Renal cortex interstitium (tissue), 11 donors: ENCODE results near the gene TTBK1. TPM values are rescaled to one million over a fixed set of nuclear protein-coding genes. Genes with fewer than 3 reads are reported as not detected.
"Not testable (repeated sequence)": the region's sequence is repeated elsewhere in the genome, so short reads cannot be mapped to it uniquely, and the experiment has no call there.

Experiments used
- DNase-seq, 11 donors: peaks; one replicate each; pipeline ENCODE4 v3.0.0-alpha.2; 2013; ENCODE audit warnings: low read depth in 9 of 11, low spot score in 4 of 11; ENCODE audit errors: extremely low read depth in 1 of 11
- polyA plus RNA-seq, 3 donors: library from polyadenylated mRNA; unstranded; fragments of 120-200 nt; gene quantifications; one replicate each; pipeline ENCODE4 v1.2.1, GENCODE V29; 2013; ENCODE audit not compliant: insufficient read length in 3 of 3

Gene TTBK1
- polyA plus RNA-seq, 3 donors = 0.26 to 0.51 (median 0.29) TPM

DNA sequence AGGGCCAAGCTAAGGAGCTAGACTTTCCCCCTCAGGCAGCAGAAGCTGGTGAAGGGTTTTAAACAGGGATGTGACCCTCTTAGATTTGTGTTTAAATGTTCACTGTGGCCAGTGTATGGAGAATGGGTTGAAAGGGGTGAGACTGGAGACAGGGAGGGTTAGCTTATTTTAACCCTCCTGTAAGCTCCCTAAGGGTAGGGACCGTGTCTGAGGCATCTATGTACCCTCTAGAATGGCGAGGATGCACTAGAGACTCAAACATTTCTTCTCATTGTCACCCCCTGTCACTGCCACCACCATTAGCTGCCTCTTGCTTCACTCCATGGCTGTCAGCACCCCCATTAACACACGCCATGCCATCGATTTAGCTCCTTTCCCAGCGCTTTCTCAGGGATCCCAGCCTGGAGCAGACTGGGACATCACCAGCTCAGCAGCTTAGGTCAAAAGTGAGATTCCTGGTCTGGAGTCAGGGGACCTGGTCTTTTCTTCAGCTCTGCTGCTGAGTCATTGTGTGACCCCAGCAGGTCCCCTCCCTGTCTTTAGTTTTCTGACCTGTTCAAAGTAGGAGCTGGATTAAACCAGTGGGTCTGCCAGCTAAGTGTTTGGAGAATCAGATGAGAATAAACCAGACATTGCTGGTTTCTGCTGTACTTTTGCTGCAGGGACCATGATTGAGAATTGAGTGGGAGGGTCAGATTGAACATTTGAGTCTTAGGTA is 53.7 kb downstream of the TTBK1 start:
- no peak for DNase-seq

DNA sequence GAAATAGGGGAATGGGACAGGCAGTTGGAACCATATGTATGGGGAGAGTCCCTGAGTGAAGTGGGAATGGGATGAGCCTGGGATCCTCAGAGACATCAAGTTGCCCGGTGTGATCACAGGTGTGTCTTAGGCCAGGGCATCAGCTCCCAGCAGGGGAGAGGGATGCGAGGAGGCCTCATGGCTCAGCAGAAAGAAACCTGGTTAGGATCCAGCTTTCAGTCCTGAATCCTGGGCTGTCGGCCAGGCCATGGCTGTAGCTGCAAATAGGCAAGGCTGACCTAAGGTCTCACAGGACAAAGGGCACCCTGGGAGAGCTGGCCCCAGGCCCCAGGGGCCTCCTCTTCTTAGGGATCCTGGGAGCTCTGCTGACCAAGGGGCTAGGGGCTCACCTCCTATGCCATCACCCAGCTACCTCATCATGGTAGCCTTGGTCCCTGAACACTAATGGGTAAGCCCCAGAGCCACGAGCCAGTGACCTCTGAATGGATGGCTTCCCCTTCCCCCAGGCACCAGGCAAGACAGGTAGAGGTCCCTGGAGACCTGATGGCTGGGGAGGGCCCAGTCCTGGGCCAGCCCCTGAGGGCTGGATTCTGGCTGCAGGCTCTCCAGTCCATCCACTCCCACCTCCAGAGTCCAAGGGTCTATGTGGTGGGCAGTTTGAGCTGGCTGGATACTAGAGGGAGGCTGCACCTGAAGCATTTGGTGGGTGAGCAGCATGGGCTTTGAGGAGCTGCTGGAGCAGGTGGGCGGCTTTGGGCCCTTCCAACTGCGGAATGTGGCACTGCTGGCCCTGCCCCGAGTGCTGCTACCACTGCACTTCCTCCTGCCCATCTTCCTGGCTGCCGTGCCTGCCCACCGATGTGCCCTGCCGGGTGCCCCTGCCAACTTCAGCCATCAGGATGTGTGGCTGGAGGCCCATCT is 54.6 kb downstream of the TTBK1 start, which contains the start of gene SLC22A7:
Gene SLC22A7, plus strand, starts transcription at position 617 of the 921 bp plus-strand sequence. Its CDS starts 99 bp downstream, at position 716.
- no peak for DNase-seq

DNA sequence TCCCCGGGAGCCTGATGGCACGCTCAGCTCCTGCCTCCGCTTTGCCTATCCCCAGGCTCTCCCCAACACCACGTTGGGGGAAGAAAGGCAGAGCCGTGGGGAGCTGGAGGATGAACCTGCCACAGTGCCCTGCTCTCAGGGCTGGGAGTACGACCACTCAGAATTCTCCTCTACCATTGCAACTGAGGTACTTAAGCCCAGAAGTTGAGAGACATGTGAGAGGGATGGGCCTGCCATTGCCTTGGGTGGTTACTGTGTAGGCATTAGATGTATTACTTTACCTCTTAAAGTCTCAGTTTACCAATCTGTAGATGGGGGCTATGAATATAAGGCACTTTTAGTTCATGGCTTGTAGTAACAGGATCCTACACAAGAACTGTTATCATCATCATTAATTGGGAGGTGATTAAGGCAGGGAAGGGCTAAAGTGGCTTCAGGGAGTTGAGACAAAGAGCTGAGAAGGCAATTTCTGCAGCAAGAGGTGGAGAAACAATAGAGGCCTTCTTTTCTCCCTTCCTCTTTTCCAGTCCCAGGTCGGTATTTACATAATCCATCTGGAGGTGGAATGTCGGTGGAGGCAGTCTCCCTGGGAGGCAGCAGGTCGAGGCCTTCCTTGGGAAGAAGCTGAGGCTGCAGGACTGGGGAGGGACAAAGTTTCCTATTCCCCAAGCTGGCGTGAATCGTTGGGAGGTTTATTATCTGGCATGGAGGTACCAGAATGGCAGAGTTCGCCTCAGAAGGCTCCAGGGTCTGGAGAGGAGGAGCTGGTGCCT is 55.5 kb downstream of the TTBK1 start:
- no peak for DNase-seq

DNA sequence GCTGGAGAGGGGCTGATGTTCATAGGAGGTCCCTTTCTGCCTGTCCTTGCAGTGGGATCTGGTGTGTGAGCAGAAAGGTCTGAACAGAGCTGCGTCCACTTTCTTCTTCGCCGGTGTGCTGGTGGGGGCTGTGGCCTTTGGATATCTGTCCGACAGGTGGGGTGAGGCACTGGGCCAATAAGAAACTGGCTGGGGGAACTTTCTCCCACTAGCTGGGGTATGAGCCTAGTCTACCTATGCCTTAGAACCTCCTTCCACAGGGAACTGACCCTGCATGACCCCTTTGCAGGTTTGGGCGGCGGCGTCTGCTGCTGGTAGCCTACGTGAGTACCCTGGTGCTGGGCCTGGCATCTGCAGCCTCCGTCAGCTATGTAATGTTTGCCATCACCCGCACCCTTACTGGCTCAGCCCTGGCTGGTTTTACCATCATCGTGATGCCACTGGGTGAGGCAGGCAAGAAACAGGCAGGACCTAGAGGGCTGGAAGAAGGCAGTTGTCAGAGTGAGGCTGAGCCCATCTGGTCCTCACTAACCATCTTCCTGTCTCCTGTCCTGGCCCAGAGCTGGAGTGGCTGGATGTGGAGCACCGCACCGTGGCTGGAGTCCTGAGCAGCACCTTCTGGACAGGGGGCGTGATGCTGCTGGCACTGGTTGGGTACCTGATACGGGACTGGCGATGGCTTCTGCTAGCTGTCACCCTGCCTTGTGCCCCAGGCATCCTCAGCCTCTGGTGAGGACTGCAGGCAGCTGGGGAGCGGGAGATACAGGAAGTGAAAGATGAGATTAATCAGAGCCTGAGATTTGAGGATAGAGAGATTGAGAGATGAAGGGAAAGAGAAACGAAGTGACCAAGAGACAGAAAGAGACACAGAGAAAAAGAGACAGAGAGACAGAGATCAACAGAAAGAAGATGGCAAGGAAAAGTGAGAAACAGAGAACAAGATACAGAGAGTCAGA is 56.3 kb downstream of the TTBK1 start:
- no peak for DNase-seq

DNA sequence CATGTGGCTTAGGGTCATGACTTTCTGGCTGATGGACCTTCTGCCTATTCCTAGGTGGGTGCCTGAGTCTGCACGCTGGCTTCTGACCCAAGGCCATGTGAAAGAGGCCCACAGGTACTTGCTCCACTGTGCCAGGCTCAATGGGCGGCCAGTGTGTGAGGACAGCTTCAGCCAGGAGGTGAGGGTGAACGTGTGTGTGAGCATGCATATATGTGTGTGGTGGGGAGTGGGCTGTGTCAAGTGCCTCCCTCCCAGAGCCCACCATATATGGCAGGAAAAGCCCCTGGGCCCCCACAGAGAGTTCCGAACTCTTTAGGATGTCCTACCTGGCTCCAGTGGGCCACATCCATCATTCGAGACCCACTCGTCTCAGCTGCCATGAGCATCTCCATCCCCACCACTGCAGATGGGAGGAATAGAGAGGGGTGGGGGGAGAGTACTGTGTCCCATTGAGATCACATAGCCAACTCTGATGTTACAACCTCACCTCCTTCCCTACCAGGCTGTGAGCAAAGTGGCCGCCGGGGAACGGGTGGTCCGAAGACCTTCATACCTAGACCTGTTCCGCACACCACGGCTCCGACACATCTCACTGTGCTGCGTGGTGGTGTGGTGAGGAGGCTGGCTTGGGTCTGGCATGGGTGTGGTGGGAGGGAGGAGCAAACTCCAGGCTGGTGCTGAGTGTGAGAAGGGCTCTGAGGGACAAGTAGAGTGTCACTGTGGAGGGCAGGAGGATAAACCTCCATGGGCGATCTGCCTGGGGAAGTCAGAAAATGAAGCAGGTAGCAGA is 58.0 kb downstream of the TTBK1 start:
- DNase-seq = no peak

DNA sequence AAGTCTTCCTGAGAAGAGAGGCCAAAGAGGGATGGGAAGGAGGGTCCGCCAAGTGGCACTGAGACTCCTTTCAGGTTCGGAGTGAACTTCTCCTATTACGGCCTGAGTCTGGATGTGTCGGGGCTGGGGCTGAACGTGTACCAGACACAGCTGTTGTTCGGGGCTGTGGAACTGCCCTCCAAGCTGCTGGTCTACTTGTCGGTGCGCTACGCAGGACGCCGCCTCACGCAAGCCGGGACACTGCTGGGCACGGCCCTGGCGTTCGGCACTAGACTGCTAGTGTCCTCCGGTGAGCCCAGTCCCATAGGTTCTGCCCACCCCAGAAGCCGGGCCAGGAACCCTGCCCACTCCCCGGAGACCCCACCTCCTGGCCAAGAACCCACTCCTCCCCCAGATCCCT is 58.8 kb downstream of the TTBK1 start:
- DNase-seq = no peak

DNA sequence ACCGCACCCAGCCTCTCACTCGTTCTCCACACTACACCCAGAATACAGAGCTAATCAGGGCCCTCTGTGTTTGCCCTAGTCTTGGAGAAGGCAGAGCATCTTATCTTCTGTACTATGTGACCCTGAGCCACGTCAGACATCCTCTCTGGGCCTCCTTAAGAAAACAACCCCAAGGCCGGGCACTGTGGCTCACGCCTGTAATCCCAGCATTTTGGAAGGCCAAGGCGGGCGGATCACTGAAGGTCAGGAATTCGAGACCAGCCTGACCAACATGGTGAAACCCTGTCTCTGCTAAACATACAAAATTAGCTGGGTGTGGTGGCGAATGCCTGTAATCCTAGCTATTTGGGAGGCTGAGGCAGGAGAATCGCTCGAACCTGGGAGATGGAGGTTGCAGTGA is 59.7 kb downstream of the TTBK1 start:
- not testable (repeated sequence) for DNase-seq

DNA sequence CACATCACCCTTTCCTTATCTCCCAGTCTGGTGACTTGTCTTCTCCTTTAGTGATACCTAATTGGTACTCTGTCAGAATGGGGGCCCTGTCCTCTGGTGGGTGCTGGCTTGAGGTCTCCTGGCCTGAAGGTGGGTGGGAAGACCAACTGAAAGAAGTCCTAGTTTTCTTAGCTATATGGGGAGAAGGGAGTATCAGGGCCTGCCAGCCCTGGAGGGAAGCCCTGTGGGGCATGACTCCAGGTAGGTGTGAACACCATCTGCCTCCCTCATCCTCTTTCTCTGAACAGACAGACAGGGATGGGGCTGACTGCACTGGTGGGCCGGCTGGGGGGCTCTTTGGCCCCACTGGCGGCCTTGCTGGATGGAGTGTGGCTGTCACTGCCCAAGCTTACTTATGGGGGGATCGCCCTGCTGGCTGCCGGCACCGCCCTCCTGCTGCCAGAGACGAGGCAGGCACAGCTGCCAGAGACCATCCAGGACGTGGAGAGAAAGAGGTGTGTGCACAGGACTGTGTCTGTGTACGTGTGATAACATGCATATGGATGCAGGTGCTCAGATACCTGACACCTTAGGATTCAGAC is 60.6 kb downstream of the TTBK1 start:
- no peak for DNase-seq

DNA sequence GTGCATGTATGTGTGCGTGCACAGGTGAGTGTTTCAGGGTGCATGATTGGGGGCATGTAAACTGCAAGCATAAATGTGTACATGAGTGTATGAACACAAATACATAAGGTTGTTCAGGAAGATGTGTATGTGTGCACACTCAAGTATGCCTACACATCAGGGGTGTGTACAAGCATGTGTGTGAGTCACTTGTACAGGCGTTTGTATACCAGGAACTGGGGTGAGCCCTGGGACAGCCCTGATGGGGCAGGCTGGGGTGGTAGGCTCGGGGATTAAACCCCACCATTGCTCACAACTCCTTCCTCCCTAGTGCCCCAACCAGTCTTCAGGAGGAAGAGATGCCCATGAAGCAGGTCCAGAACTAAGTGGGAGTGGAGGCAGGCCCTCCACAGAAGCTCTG is 61.1 kb downstream of the TTBK1 start:
- no peak for DNase-seq

DNA sequence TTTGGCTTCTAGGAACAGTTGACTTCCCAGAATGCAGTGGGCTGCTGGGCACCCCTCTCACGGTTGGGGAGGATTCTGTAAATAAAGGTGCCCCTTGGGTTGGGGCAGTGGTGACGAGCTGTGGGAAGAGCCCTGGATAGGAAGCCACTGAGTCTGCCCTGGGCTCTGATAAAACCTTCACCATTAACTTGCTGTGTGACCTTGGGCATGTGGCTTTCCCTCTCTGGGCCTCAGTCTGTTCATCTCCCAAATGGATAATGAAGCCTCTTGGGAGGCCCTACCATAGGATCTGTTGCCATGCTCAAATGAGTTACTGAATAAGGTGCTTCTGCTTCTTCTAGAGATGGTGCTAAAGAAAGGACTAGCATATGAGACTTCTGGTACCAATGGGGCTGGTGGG is 61.6 kb downstream of the TTBK1 start:
- no peak for DNase-seq

DNA sequence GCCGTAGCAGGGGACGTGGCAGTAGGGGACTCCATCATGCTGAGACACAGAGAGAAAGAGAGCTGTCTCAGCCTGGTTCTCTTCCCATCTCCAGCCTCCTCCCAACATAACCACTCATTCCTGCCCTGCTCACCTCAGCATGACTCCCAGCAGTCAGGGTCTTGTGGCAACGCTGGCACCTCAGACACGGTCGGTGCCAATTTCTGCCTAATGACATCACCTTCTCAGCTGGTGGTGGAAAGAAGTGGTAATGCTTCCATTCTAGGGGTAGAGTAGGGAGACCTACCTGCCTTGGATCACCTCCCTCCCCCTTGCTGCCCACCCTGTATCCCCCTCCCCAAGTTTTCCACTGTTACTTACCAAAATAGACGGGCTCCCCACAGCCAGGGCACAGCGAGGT is 62.8 kb downstream of the TTBK1 start:
- DNase-seq = no peak

DNA sequence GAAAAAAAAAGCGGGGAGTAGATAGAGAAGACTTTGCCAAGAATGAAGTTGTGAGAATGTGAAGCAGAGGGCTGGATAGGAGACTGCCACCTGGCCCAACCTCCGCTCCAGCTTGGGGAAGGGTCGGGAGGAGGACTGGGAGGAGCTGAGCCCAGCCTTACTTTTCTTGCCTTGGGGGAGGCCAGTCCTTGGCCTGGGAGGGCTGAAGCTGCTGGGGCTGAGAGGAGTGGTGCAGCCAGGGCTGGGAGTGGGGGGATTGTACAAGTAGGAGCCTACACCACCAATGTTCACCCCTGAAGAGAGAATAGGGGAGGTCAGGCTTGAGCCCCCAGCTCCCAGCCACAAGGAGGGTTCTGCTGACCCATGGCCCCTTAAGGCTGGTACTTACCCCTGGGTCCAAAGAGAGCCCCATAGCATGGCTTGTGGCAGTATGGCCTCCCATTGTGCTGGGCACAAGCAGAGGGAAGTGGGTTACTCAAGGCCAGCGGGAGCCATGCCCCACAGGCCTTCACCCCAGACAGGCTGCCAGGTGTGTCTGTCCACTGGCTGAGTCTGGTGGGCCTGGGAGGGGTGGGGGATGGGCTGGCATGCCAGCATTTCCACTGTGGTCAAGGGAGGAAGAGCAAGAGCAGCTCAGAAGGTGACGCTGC is 64.3 kb downstream of the TTBK1 start:
- DNase-seq = no peak

DNA sequence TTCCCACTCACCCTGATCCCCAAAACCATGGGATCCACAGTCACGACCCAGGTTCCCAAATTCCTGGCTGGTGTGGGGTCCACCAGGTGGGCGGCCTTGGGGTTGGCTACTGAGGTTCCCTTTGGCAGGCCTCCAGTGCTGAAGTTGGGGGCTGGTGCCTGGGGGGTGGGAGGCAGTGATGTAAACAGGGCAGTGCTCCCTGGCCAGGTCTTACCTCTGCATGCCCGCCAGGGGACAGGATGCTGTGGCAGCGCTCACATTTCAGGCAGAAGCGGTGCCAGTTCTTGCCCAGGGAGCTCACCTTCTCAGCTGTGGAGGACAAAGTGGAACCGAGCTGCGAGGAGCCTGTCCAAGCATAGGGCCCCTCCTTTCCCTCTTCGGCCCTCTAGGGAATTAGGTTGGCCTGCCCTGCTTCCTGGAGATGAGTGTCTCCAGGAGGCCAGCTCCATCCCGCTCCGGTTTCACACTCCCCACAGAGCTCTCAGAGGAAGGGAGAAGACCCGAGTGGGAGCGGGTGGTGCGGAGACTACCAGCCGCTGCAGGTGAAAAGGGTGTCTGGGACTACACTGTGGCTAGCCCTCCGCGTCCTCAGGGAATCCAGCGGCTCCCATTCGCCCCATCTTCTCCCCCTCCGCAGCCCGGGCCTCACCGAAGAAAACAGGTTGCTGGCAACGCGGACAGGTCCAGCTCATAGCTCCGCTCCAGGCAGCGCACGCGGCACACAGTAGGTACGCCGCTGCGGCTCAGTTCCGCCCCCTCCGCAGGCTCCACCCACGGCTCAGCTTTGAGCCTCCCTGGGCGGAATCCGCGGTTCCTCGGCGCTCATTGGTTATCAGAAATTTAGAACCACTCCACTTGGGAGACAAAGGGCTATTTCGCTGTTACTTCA is 65.1 kb downstream of the TTBK1 start, which contains the start of gene CRIP3:
Gene CRIP3, minus strand, starts transcription at position 726 of the 889 bp plus-strand sequence. Its CDS starts 34 bp downstream, at position 692.
- DNase-seq = peak in 3 of 11 donors; percentile 4 to 15 (median 11)

DNA sequence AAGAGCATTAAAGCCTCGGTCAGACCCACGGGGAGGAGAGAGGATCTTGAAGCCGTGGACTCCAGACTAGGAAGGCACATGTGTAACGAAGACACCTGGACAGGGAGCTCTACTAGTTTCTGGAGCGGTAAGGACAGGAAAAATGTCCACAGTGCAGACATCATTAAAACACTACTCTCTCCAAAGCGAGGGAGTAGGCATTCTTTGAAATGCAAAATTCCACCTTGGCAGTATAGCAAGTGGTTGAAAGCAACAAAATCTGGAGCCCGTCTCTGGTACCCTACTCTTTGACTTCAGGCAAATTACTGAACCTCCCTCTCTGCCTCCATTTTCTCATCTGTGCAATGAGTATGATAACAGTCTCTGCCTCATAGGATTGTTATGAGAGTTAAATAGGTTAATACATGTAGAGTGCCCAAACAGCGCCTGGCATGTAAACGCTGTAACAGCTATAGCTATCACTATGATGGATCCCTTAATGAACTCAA is 65.8 kb downstream of the TTBK1 start:
- DNase-seq = no peak

DNA sequence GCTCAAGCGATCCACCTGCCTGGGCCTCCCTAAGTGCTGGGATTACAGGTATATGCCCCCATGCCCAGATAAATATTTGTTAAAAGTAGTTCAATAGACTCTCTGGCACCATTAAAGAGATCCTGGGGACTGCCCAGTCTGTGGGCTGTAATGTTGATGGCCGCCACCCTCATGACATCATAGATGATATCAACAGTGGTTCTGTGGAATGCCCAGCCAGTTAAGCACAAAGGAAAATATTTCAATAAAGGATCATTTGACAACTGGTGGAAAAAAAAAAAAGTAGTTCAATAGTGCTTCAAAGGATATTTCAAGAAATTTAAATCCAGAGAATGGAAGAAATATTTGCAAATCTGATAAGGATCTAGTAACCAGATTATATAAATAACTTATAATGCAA is 66.9 kb downstream of the TTBK1 start:
- DNase-seq = no peak

DNA sequence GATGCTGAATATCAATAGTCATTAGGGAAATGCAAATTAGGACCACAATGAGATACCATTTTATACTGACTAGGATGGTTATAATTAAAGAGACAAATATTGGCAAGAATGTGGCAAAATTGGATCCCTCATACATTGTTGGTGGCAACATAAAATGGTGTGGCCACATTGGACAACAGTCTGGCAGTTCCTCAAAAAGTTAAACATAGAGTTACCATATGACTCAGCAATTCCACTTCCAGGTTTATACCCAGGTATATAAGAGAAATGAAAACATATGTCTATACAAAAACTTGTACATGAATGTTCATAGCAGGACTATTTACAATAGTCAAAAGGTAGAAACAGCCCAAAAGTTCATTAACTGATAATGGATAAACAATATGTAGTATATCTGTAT is 67.3 kb downstream of the TTBK1 start:
- no peak for DNase-seq
